Stimulated activated CD4-positive, alpha-beta T cell treated with anti-CD3 and anti-CD28 coated beads, Interleukin-4, amount 100 ng/mL, for 4 hours (primary cell): ENCODE data around the gene KLHL2.
"Not testable (repeated sequence)": the region's sequence is repeated elsewhere in the genome, so short reads cannot be mapped to it uniquely, and the experiment has no call there.

Source experiments
- DNase-seq, 2 experiments: peaks; one replicate each; pipeline ENCODE4 v3.0.0-alpha.2; 2020

The KLHL2 gene

GRCh38 chr4:165331823-165332222 is 124.5 kb downstream of the KLHL2 start:
- DNase-seq, result no peak

- no peak for DNase-seq
Observed at GRCh38 chr4:165332502-165332901, 125.1 kb downstream of the KLHL2 start.

GRCh38 chr4:165335163-165335703 is 127.9 kb downstream of the KLHL2 start:
- no peak for DNase-seq

- no peak for DNase-seq
Observed at GRCh38 chr4:165336743-165337142, 129.4 kb downstream of the KLHL2 start.

GRCh38 chr4:165342340-165342739 is 135.0 kb downstream of the KLHL2 start:
- not testable (repeated sequence) for DNase-seq

GRCh38 chr4:165343353-165344191 is 136.2 kb downstream of the KLHL2 start:
- DNase-seq, result no peak

GRCh38 chr4:165345666-165346417 is 138.5 kb downstream of the KLHL2 start:
- no peak for DNase-seq

GRCh38 chr4:165347647-165348569 is 140.5 kb downstream of the KLHL2 start:
- no peak for DNase-seq

GRCh38 chr4:165351359-165352130 is 144.2 kb downstream of the KLHL2 start:
- DNase-seq, result no peak

- no peak for DNase-seq
Observed at GRCh38 chr4:165355900-165356300, 148.5 kb downstream of the KLHL2 start.

- no peak for DNase-seq
Observed at GRCh38 chr4:165359506-165359905, 152.1 kb downstream of the KLHL2 start.

GRCh38 chr4:165360041-165360695 is 152.8 kb downstream of the KLHL2 start:
- no peak for DNase-seq

- no peak for DNase-seq
Observed at GRCh38 chr4:165360985-165361670, 153.8 kb downstream of the KLHL2 start.

- DNase-seq, result no peak
Observed at GRCh38 chr4:165361810-165362209, 154.4 kb downstream of the KLHL2 start.

GRCh38 chr4:165364452-165365080 is 157.2 kb downstream of the KLHL2 start:
- no peak for DNase-seq

- no peak for DNase-seq
Observed at GRCh38 chr4:165367040-165367439, 159.7 kb downstream of the KLHL2 start.

GRCh38 chr4:165368114-165368513 is 160.8 kb downstream of the KLHL2 start:
- no peak for DNase-seq

- DNase-seq, result no peak
Observed at GRCh38 chr4:165368567-165368966, 161.2 kb downstream of the KLHL2 start.

GRCh38 chr4:165369522-165369921 is 162.2 kb downstream of the KLHL2 start:
- DNase-seq, result no peak

GRCh38 chr4:165370530-165370929 is 163.2 kb downstream of the KLHL2 start:
- DNase-seq, result no peak
